GM21723 (cell line): ENCODE measurements around the gene OSBPL9.
"Not testable (repeated sequence)": the region's sequence is repeated elsewhere in the genome, so short reads cannot be mapped to it uniquely, and the experiment has no call there.

Experiments
- ATAC-seq: cut with Tn5 transposase; IDR thresholded peaks from one replicate; pipeline ENCODE4 v1.9.1; 2021; ENCODE audit warnings: mild to moderate bottlenecking, moderate library complexity; ENCODE audit not compliant: unreplicated experiment

The OSBPL9 gene

DNA sequence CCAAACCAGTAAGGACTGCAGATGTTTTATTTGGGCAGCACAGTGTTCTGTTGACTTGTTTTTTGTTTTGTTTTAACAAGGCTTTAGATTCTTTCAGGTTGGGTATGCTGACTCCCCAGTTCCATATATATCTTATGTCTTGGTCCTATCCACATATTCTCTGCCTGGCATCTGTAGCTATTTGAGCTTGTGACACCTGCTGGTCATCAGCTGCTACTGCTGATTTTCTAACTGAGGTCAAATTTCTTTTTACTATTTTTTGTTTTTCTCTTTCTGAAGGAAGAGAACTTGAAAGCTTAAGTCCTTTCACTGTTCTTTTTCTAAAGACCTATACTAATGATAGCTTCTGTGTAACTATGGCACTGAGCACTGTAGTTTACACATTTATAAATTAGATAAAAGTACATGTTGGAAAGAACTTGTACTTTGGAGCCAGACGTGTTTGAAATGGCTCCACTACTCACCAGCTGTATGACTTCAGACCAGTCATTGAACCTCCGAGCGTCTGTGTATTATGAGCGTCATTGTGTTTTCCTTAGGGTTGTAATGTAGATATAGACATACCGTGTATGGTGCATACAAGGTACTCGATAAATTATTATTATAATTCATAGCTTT is 152.2 kb downstream of the OSBPL9 start:
- ATAC-seq: no peak

DNA sequence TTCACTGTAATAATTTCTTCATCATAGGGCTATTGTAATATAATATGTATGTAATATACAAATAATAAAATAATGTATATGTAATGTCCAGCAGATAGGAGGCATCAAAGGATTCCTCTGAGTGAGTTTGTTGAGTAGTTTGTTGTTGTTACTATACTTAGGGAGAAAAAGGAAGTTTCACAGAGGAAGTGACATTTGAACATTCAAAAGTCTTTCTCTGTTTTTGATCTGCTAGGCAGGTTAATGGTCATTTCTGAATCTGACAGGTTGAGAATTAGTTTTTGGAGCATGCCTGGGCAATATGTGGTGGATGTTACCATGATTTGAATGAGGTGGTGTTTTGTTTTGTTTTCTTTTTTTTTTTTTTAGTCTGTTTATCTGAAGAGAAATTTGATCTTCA is 159.5 kb downstream of the OSBPL9 start:
- no peak for ATAC-seq

DNA sequence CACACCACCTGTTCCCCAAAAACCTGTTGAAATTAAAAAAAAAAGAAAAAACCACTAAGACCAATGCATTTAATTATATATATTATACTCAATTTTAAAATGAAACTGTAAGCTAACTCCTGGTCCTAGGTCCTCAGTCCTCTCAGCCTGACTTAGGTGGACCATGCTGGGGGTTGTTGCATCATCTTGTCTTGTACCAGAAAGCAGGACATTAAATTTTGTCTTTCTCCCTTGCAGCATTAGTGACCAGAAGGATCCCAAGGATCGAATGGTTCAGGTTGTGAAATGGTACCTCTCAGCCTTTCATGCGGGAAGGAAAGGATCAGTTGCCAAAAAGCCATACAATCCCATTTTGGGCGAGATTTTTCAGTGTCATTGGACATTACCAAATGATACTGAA is 164.0 kb downstream of the OSBPL9 start:
- no peak for ATAC-seq

DNA sequence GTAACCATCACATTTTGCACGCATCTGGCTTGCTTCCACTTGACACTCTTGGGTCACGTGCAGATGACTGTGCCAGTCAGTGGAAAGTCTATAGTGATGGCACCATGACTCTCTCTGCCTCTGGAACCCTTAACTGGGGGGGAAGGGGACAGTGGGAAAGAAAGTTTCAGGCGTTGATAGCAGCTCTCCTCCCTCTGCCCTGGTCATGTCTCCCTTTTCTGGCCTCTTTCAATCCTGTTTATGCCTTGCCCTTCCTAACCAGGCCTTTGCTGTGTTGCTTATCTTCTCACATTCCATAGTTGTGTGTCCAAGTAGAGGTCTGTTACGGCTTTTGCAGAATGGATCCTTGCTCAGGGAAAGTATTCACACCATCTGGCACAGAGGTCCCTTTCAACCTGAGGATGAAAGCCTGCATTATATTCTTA is 168.1 kb downstream of the OSBPL9 start:
- ATAC-seq: no peak

DNA sequence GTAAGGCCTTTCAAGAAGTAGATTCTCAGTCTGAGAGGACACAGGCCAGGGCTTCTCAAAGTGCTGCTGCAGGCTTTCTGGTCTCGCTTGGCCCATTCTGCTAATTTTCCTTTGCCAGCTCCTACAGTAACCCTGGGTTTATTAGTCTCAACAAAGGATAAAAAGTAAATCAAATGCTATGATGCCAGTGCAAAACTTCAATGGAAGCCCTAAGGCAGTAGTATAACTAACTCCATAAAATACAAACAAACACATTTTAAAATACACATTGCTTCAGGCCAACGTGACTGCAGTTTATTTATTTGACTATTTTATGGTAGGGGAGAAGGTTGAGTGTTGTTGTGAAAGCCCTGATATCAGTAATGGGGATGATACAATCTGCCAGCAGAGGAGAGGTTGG is 172.0 kb downstream of the OSBPL9 start:
- ATAC-seq: no peak

DNA sequence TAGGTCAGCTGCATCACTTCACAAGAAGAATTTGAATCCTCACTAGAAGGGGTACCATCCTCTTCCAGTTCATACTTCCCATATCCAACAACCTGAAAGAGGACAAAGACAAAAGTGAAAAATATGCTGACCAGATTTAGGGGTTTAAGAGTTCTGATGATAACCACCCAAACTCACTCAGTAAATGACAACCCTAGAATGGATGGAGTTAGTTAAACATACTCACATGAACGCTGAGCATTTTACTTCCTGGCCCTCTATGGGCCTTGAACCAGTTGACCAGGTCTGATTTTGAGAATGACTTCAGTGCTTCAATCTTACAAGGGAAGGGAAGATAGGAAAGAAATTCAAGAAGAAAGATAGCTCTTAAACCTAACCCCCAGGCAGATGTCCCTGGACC is 172.4 kb downstream of the OSBPL9 start:
- no peak for ATAC-seq

DNA sequence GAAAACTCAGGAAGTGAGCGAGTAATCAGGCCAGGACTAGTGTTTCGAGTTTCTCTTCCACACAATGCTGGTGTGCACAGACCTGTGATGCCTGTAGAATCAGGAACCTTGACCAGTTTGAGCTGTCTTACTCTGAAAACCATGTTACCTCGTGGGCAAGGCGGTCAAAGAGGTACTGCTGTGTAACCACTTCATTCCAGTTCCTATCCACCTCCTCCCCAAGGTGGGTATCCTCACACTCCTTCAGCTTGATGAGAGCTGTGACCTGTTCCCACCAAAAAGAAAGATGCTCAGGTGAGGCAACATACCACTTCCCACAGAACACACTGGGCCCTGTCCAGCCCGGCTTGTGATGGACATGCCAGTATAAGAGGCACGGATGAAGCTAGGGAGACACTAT is 173.5 kb downstream of the OSBPL9 start:
- no peak for ATAC-seq

DNA sequence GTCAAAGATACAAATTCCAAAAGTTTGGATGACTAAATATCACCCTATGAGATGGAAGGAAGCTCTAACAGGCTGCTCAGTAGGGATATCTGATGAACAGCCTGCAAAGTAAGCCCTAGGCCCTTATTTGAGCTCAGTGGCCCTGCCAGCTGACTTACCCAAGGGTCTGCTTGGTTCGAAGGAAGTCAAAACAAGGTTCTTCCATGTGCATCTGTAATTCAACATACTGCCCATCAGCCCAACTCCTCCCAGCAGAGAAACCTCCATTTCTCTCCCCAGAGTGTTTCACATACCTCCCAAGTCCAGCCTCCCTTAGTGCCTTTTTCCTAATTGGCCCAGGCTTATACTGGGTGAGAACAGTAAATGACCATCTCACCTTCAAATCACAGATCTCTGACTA is 175.0 kb downstream of the OSBPL9 start:
- no peak for ATAC-seq

DNA sequence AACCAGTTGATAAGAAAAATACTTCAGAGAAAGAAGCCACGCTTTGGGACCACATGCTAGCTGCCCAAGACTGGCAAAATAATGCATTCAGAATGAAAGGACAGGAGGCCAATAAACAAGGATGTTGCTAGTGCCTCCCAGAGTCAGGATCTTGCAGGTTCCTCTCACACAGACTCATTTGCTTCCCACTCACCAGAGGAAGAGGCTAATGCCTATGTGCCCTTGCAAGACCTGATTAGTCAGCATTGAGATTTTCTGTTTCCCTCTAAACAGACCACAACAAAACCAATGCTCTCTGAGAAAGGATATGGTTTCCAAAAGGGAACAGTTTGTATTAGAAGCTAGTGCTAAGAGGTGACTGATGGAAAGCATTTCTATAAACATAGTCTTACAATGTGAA is 176.0 kb downstream of the OSBPL9 start:
- ATAC-seq: no peak

DNA sequence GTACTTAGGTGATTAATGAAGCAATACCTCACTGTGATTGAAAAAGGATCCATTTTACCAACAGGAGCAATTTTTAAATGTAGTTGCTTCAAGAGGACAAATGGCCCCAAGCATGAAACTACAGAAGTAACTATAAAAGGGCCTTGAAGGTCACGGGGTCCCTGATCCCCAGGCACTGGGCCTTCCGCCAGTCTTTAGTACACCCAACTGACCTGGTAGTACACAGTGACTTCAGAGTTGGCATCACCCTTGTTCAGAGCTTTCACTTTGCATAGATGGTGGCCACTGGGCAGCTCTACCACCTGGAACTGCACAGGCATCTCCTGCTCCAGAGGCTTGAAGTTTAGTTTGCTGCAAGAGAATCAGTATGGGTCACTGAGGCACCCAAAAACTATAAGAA is 177.4 kb downstream of the OSBPL9 start:
- ATAC-seq: no peak

DNA sequence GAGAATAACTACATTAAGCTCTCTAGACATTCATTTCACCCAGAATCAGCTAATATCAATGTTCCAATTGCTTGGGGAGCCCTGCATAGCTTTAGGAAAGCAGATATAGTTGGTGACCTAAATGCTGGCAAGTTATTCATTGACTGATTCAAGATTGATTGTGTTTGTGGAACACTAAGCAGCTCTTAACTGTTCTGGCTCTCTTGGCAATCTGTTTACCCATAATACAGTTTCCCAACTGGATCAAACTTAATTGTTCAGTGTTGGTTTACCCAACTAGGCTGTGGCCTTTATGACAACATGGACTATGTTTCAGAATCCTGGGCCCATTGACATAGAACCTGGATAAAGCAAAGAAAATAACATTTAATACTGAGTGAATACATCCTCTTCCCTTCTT is 178.0 kb downstream of the OSBPL9 start:
- no peak for ATAC-seq

DNA sequence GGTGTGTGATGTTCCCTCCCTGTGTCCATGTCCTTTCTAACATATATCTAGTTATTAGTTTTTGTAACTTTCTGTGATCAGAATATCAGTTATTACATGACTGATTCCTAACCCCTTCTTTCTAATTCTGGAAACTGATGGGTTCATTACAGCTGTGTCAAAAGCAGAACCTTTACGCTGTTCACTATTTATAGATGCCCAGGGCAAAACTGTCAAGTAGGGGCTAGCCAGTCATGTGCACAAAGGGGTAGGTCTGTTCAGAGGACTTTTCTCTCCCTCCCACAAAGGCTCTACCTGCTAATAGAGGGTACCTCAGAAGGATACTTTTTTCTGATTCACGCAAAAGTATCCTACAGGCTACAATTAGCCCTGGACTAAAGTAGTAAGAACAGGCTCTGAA is 182.5 kb downstream of the OSBPL9 start:
- ATAC-seq: peak; percentile 75

DNA sequence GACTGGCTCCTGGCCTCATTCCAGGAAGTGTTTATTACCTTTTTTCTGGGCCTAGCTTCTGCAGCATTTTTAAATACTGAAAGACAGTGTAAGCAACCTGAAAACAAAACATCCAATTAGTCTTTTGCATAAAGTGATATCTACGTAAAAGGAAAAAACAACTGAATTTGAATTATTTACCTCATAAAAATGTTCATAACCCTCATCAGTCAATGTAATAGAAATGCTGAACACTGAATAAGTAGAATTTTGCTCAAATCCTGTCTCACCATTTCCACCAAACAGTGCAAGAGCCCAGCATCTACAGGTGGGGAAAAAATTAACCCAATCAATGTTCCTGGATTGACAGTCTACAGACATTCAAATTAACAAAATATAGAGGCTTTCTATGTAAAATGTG is 197.6 kb downstream of the OSBPL9 start:
- no peak for ATAC-seq

DNA sequence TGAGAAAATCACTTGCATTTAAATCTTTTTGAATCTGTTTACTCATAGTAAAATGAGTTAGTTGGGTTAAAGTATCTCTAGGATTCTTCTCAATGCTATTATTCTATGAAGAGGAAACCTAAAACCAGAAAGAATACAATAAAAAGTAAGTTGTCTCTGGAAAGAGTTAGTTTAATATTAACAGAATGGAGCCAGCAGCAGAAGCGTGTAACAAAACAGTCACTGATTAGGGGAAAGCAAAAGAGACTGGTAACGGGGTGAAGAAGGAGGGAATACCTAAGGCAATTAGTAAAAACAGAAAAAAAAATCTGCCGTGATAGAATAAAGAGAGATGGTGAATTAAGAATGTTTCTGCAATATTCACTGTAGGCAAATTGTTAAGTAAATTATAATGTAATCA is 201.6 kb downstream of the OSBPL9 start:
- ATAC-seq: no peak

DNA sequence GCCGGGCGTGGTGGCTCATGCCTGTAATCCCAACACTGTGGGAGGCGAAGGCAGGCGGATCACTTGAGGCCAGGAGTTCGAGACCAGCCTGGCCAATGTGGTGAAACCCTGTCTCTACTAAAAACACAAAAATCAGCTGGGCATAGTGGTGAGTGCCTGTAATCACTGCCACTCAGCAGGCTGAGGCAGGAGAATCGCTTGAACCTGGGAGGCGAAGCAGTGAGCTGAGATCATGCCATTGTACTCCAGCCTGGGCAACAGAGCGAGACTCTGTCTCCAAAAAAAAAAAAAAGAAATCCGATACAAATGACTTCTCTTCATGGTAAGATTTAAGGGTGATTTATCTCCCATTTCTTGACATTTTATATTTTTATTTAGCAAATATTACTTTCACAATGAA is 202.1 kb downstream of the OSBPL9 start:
- ATAC-seq: not testable (repeated sequence)

DNA sequence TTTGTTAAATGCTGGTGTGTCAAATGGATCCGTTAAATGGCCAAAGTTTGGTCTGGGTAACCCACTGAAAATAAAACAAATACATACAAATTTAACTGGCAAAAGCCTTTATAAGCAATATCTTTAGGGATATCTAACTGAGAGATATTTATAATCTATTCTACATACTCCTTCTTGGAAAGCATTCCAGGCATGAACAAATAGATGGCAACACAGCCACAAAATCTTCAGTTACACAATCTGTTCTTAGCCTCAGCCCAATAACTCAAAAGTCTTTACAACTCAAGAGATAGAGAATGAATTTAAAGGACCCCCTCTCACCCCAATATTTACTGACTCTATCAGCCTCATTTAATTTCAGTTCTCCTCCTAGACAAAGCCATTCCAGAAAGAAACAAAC is 202.9 kb downstream of the OSBPL9 start:
- ATAC-seq: no peak

DNA sequence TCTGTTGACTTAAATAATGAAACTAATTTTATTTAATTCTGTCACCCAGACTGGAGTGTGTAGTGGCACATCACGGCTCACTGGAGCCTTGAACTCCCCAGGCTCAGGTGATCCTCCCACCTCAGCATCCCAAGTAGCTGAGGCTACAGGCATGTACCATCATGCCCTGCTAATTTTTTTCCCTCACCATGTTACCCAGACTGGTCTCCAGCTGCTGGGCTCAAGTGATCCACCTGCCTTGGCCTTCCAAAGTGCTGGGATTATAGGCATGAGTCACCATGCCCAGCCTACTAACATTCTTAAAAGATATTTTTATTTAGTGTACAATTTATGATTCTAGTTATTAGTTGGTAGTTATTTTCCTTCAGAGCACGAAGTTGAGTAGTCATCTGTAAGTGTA is 212.2 kb downstream of the OSBPL9 start:
- ATAC-seq: no peak

DNA sequence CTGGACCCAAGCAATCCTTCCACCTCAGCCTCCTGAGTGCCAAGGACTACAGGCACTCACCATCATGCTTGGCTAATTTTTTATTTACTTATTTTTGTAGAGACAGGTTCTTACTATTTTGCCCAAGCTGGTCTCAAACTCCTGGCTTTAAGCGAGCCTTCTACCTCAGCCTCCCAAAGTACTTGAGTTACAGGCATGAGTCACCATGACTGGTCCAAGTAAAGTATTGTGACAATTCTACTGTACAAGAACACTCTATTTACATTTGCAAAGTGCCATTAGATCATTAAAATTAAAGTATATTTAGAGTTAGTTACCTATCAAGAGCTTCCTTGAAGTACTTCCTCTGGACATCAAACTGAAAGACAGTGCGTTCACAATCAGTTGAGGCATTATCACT is 216.8 kb downstream of the OSBPL9 start:
- no peak for ATAC-seq

DNA sequence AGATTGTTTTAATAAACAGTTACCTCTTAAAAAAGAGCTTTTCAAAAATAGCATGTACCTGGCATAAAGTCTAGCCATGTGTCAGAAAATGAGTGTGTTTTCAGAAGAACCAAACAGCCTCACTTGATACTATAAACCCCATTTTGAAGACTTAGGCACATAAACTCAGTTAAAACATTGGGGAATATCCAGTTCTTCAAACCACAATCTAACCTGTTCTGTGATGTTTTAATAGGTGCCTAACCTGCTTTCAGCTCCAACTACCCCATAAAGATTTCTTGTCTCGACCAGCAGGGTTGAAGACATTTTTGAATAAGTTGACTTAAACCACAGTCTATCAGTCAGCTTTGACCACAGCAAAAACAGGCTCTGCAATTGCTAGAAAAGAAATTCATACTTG is 220.4 kb downstream of the OSBPL9 start:
- ATAC-seq: no peak
